ENCODE results near the gene NCBP2L.

- TF ChIP-seq POLR2A (IDR thresholded peaks at IDR 0.05) (no peak), CTCF (IDR thresholded peaks at IDR 0.05) (no peak)
These were observed 65.3 kb downstream of the NCBP2L start for GRCh38 chrX:107842715-107843400.
